ENCODE measurements around the gene OR10Z1. TPM values are rescaled to one million over a fixed set of nuclear protein-coding genes. Genes with fewer than 3 reads are reported as not detected.

OR10Z1 gene
- total and polyA plus RNA-seq, 9 donors: 0.04 to 0.14 (median 0.09) TPM; not detected in 4

- 54% methylated on average over 3 of the region's 6 CpGs for WGBS (ENCODE audit: insufficient coverage)
- no peak overlapping the region for H3K27ac ChIP-seq (ENCODE audit: low read length)
Observed at GRCh38 chr1:158654571-158654970, 49.5 kb downstream of the OR10Z1 start.

More at GRCh38 chr1:158654571-158654970, 49.5 kb downstream of the OR10Z1 start:
- no peaks in the 10 kb centered on the region for H3K9me3 ChIP-seq (replicated peaks; ENCODE audit: control insufficient read depth, low read depth, low read length)
- H3K4me3 ChIP-seq (ENCODE audit: low read length): no peak overlapping the region
- H3K4me1 ChIP-seq (ENCODE audit: control insufficient read depth, insufficient read depth, low read length): no peaks in the 10 kb centered on the region
- no peaks in the 10 kb centered on the region for H3K36me3 ChIP-seq (ENCODE audit: control insufficient read depth, insufficient read depth, low read length)
- H3K27me3 ChIP-seq (ENCODE audit: control insufficient read depth, insufficient read depth, low read length): no peaks in the 10 kb centered on the region
- peak; percentile 54 for DNase-seq

Other genes starting within 250 kb of the OR10Z1 start
- not detected for gene OR10T2, start 205.8 kb upstream of the OR10Z1 start, total RNA-seq
- not detected for gene OR10T2, start 205.8 kb upstream of the OR10Z1 start, polyA plus RNA-seq (ENCODE audit: insufficient read depth in 1 of 8, insufficient read length in 8 of 8, low replicate concordance in 1 of 8)
- gene OR10K2, start 179.0 kb upstream of the OR10Z1 start, total RNA-seq: not detected
- under 1 TPM in 1 of 8 donors, not detected in 7; 0.31 TPM for gene OR10K2, start 179.0 kb upstream of the OR10Z1 start, polyA plus RNA-seq (ENCODE audit: insufficient read depth in 1 of 8, insufficient read length in 8 of 8, low replicate concordance in 1 of 8)
- gene OR10K1, start 143.4 kb upstream of the OR10Z1 start, total RNA-seq: not detected
- gene OR10K1, start 143.4 kb upstream of the OR10Z1 start, polyA plus RNA-seq (ENCODE audit: insufficient read depth in 1 of 8, insufficient read length in 8 of 8, low replicate concordance in 1 of 8): under 1 TPM in 3 of 8 donors, not detected in 5; 0.03 to 0.10 (median 0.04) TPM
- not detected for gene OR10R2, start 133.0 kb upstream of the OR10Z1 start, total RNA-seq
- under 1 TPM in 1 of 8 donors, not detected in 7; 0.70 TPM for gene OR10R2, start 133.0 kb upstream of the OR10Z1 start, polyA plus RNA-seq (ENCODE audit: insufficient read depth in 1 of 8, insufficient read length in 8 of 8, low replicate concordance in 1 of 8)
- not detected for gene OR6Y1, start 50.9 kb upstream of the OR10Z1 start, total RNA-seq
- gene OR6Y1, start 50.9 kb upstream of the OR10Z1 start, polyA plus RNA-seq (ENCODE audit: insufficient read depth in 1 of 8, insufficient read length in 8 of 8, low replicate concordance in 1 of 8): not detected
- gene OR6P1, start 34.7 kb upstream of the OR10Z1 start, total RNA-seq: not detected
- not detected for gene OR6P1, start 34.7 kb upstream of the OR10Z1 start, polyA plus RNA-seq (ENCODE audit: insufficient read depth in 1 of 8, insufficient read length in 8 of 8, low replicate concordance in 1 of 8)
- gene OR10X1, start 25.4 kb upstream of the OR10Z1 start, total RNA-seq: not detected
- gene OR10X1, start 25.4 kb upstream of the OR10Z1 start, polyA plus RNA-seq (ENCODE audit: insufficient read depth in 1 of 8, insufficient read length in 8 of 8, low replicate concordance in 1 of 8): not detected
- gene SPTA1, start 81.4 kb downstream of the OR10Z1 start, total RNA-seq: 1.2 TPM
- gene SPTA1, start 81.4 kb downstream of the OR10Z1 start, polyA plus RNA-seq (ENCODE audit: insufficient read depth in 1 of 8, insufficient read length in 8 of 8, low replicate concordance in 1 of 8): 1 to 10 TPM in 7 of 8 donors, under 1 TPM in 1; 0.99 to 5.6 (median 2.7) TPM
- not detected for gene OR6K2, start 95.4 kb downstream of the OR10Z1 start, total RNA-seq
- gene OR6K2, start 95.4 kb downstream of the OR10Z1 start, polyA plus RNA-seq (ENCODE audit: insufficient read depth in 1 of 8, insufficient read length in 8 of 8, low replicate concordance in 1 of 8): not detected
- not detected for gene OR6K3, start 115.5 kb downstream of the OR10Z1 start, total RNA-seq
- gene OR6K3, start 115.5 kb downstream of the OR10Z1 start, polyA plus RNA-seq (ENCODE audit: insufficient read depth in 1 of 8, insufficient read length in 8 of 8, low replicate concordance in 1 of 8): not detected
- not detected for gene OR6K6, start 149.5 kb downstream of the OR10Z1 start, total RNA-seq
- gene OR6K6, start 149.5 kb downstream of the OR10Z1 start, polyA plus RNA-seq (ENCODE audit: insufficient read depth in 1 of 8, insufficient read length in 8 of 8, low replicate concordance in 1 of 8): not detected
- gene OR6N1, start 166.9 kb downstream of the OR10Z1 start, total RNA-seq: not detected
- gene OR6N1, start 166.9 kb downstream of the OR10Z1 start, polyA plus RNA-seq (ENCODE audit: insufficient read depth in 1 of 8, insufficient read length in 8 of 8, low replicate concordance in 1 of 8): not detected
- gene OR6N2, start 175.9 kb downstream of the OR10Z1 start, total RNA-seq: not detected
- not detected for gene OR6N2, start 175.9 kb downstream of the OR10Z1 start, polyA plus RNA-seq (ENCODE audit: insufficient read depth in 1 of 8, insufficient read length in 8 of 8, low replicate concordance in 1 of 8)
- 2.0 TPM for gene MNDA, start 226.1 kb downstream of the OR10Z1 start, total RNA-seq
- 1 to 10 TPM; 2.8 to 6.4 (median 4.9) TPM for gene MNDA, start 226.1 kb downstream of the OR10Z1 start, polyA plus RNA-seq (ENCODE audit: insufficient read depth in 1 of 8, insufficient read length in 8 of 8, low replicate concordance in 1 of 8)

Measured in muscle of leg (tissue), 11 donors.